HepG2 (cell line): ENCODE data around the gene RAC3. TPM values are rescaled to one million over a fixed set of nuclear protein-coding genes. Genes with fewer than 3 reads are reported as not detected.

ENCODE experiments used
- FOXK1 ChIP-seq: sonication (generic); formaldehyde crosslinking; IDR thresholded peaks from 2 replicates; pipeline ENCODE4 v1.4.0; 2020; ENCODE audit warnings: low read depth, missing genetic modification reagents, borderline replicate concordance
- FOXP1 ChIP-seq, 2 experiments: fragments of 450-650 bp in 1 of 2; IDR thresholded peaks; 2 replicates each; pipeline ENCODE4 v1.6.1; 2017 to 2018; ENCODE audit warnings: antibody characterized with exemption in 1 of 2
- HOXA3 ChIP-seq: sonication (generic); formaldehyde crosslinking; IDR thresholded peaks from 2 replicates; pipeline ENCODE4 v1.5.0; 2020; ENCODE audit warnings: missing genetic modification reagents
- HOXA9 ChIP-seq: sonication (generic); formaldehyde crosslinking; IDR thresholded peaks from 2 replicates; pipeline ENCODE4 v1.8.1; 2022; ENCODE audit warnings: missing genetic modification reagents, mild to moderate bottlenecking, moderate library complexity, borderline replicate concordance
- LCORL ChIP-seq, 2 experiments: fragments of 450-650 bp in 1 of 2; sonication (generic) in 1 of 2; formaldehyde crosslinking in 1 of 2; IDR thresholded peaks; 2 replicates each; pipeline versions ENCODE4 v1.5.0 to v1.6.1; 2017 to 2020; ENCODE audit warnings: antibody characterized with exemption in 1 of 2, missing genetic modification reagents in 1 of 2
- MBD4 ChIP-seq: IDR thresholded peaks from 2 replicates; pipeline ENCODE4 v1.6.1; 2012; ENCODE audit warnings: low read length, inconsistent platforms, borderline replicate concordance
- MZF1 ChIP-seq: sonication (generic); formaldehyde crosslinking; IDR thresholded peaks from 2 replicates; pipeline ENCODE4 v1.8.1; 2023; ENCODE audit warnings: mild to moderate bottlenecking, missing genetic modification reagents, borderline replicate concordance
- NR2F1 ChIP-seq, 2 experiments: fragments of 450-650 bp in 1 of 2; formaldehyde crosslinking in 1 of 2; IDR thresholded peaks; 2 replicates each; pipeline versions ENCODE4 v1.5.0 to v1.6.1; 2016 to 2020; ENCODE audit warnings: mild to moderate bottlenecking in 1 of 2, missing compliant biosample characterization in 1 of 2, missing genetic modification reagents in 1 of 2, moderate library complexity in 1 of 2
- RBAK ChIP-seq: sonication (generic); formaldehyde crosslinking; IDR thresholded peaks from 2 replicates; pipeline ENCODE4 v1.5.1; 2020; ENCODE audit warnings: mild to moderate bottlenecking, missing genetic modification reagents
- XBP1 ChIP-seq: sonication (generic); formaldehyde crosslinking; IDR thresholded peaks from 2 replicates; pipeline ENCODE4 v1.5.0; 2020; ENCODE audit warnings: missing genetic modification reagents
- ZNF792 ChIP-seq: IDR thresholded peaks from 2 replicates; pipeline ENCODE4 v1.6.1; 2016
- polyA plus RNA-seq, 8 experiments: library from polyadenylated mRNA; depleted of rRNA in 3 of 8; stranded (reverse) in 7 of 8; unstranded in 1 of 8; fragments of >200 nt; fragmentation: Illumina TruSeq in 4 of 8; extraction: Trizol in 4 of 8; gene quantifications; 2 replicates each; pipeline versions ENCODE4 v1.2.1 to v1.2.3, GENCODE V29; 2011 to 2016; ENCODE audit warnings: low read depth in 4 of 8, missing spikeins in 1 of 8, mixed read lengths in 1 of 8; ENCODE audit not compliant: insufficient read depth in 1 of 8
- total RNA-seq, 5 experiments: library from RNA; depleted of rRNA; stranded (reverse); fragments of >200 nt; fragmentation: Illumina TruSeq; extraction: Trizol; gene quantifications; 2 replicates each; pipeline ENCODE4 v1.2.3, GENCODE V29; 2016; ENCODE audit warnings: low read depth in 1 of 5
- TF ChIP-seq, protein P1 (sequence below): sonication (generic); formaldehyde crosslinking; IDR thresholded peaks from 2 replicates; pipeline ENCODE4 v1.5.0; 2020; ENCODE audit warnings: mild to moderate bottlenecking, missing genetic modification reagents, borderline replicate concordance
- TF ChIP-seq, protein P2 (sequence below): IDR thresholded peaks from 2 replicates; pipeline ENCODE4 v1.6.1; 2016
- TF ChIP-seq, protein P3 (sequence below): conservative IDR thresholded peaks from 2 replicates; pipeline ENCODE4 v1.6.1; 2018; ENCODE audit warnings: missing genetic modification reagents
- TF ChIP-seq, protein P4 (sequence below): sonication (generic); formaldehyde crosslinking; IDR thresholded peaks from 2 replicates; pipeline ENCODE4 v1.4.0; 2020; ENCODE audit warnings: mild to moderate bottlenecking, low read depth, missing genetic modification reagents
- TF ChIP-seq, protein P5 (sequence below), 2 experiments: sonication (generic) in 1 of 2; formaldehyde crosslinking in 1 of 2; IDR thresholded peaks; 2 replicates each; pipeline versions ENCODE4 v1.5.1 to v1.6.1; 2011 to 2020; ENCODE audit warnings: borderline replicate concordance in 1 of 2, low read depth in 1 of 2, low read length in 1 of 2, mild to moderate bottlenecking in 1 of 2, missing genetic modification reagents in 1 of 2, moderate library complexity in 1 of 2

Gene RAC3
- total and polyA plus RNA-seq, 2 of the 13 experiments (the other 11 are each of a cell fraction or from before 2014, with no cell fraction given): 10.5 to 21.3 TPM

DNA sequence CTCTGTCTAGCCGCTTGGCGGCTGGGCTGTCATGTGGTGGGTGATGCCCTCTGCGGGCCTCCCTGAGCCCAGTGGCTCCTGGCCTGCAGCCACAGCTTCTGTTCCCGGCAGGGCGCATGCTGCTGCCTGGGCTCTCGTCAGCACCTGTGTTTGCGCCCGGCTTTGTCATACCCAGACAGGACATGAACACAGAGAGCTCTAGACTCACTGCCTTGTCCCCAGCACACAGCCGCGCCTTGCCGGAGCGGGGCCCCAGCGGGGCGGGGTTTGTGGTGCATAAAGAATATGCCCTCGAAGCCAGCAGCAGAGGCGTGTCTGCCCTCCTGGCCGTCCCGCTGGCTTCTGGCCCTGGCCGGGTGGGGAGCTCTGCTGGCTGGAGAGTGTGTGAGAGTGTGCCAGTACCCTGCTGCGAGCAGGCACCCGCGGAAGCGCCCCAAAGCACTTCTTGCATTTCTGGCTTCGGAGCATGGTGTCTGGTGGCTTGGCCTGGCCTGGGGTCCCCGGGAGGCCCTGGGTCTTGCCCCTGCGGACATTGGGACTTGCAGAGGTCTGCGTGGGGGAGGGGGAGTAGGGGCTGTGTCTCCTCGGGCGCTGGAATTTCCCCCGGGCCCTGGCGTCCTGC lies 39.7 kb upstream of the RAC3 start (continued):
- TF ChIP-seq, protein P1, sequence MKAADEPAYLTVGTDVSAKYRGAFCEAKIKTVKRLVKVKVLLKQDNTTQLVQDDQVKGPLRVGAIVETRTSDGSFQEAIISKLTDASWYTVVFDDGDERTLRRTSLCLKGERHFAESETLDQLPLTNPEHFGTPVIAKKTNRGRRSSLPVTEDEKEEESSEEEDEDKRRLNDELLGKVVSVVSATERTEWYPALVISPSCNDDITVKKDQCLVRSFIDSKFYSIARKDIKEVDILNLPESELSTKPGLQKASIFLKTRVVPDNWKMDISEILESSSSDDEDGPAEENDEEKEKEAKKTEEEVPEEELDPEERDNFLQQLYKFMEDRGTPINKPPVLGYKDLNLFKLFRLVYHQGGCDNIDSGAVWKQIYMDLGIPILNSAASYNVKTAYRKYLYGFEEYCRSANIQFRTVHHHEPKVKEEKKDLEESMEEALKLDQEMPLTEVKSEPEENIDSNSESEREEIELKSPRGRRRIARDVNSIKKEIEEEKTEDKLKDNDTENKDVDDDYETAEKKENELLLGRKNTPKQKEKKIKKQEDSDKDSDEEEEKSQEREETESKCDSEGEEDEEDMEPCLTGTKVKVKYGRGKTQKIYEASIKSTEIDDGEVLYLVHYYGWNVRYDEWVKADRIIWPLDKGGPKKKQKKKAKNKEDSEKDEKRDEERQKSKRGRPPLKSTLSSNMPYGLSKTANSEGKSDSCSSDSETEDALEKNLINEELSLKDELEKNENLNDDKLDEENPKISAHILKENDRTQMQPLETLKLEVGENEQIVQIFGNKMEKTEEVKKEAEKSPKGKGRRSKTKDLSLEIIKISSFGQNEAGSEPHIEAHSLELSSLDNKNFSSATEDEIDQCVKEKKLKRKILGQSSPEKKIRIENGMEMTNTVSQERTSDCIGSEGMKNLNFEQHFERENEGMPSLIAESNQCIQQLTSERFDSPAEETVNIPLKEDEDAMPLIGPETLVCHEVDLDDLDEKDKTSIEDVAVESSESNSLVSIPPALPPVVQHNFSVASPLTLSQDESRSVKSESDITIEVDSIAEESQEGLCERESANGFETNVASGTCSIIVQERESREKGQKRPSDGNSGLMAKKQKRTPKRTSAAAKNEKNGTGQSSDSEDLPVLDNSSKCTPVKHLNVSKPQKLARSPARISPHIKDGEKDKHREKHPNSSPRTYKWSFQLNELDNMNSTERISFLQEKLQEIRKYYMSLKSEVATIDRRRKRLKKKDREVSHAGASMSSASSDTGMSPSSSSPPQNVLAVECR: peak; percentile 87
- TF ChIP-seq, protein P2, sequence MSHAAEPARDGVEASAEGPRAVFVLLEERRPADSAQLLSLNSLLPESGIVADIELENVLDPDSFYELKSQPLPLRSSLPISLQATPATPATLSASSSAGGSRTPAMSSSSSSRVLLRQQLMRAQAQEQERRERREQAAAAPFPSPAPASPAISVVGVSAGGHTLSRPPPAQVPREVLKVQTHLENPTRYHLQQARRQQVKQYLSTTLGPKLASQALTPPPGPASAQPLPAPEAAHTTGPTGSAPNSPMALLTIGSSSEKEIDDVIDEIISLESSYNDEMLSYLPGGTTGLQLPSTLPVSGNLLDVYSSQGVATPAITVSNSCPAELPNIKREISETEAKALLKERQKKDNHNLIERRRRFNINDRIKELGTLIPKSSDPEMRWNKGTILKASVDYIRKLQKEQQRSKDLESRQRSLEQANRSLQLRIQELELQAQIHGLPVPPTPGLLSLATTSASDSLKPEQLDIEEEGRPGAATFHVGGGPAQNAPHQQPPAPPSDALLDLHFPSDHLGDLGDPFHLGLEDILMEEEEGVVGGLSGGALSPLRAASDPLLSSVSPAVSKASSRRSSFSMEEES: peak; percentile 89
- peak; percentile 82 for TF ChIP-seq HOXA3 (CRISPR knock-in tag)
- TF ChIP-seq FOXK1 (CRISPR knock-in tag): peak; percentile 83
- TF ChIP-seq, protein P3, sequence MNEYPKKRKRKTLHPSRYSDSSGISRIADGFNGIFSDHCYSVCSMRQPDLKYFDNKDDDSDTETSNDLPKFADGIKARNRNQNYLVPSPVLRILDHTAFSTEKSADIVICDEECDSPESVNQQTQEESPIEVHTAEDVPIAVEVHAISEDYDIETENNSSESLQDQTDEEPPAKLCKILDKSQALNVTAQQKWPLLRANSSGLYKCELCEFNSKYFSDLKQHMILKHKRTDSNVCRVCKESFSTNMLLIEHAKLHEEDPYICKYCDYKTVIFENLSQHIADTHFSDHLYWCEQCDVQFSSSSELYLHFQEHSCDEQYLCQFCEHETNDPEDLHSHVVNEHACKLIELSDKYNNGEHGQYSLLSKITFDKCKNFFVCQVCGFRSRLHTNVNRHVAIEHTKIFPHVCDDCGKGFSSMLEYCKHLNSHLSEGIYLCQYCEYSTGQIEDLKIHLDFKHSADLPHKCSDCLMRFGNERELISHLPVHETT (CRISPR knock-in tag): no peak; the same call in none of the 2 replicates
- peak in 1 of 2 experiments; percentile 49; a peak in 1 of 4 replicates for TF ChIP-seq NR2F1 (CRISPR knock-in tag; IDR thresholded peaks at IDR 0.05)
- no peak for TF ChIP-seq LCORL (IDR thresholded peaks at IDR 0.05)
- TF ChIP-seq LCORL (CRISPR knock-in tag; IDR thresholded peaks at IDR 0.05): peak; percentile 76
- TF ChIP-seq ZNF792 (CRISPR knock-in tag): peak; percentile 96
- no peak for TF ChIP-seq MZF1 (CRISPR knock-in tag)
- no peak for TF ChIP-seq FOXP1 (IDR thresholded peaks at IDR 0.05)
- peak; percentile 56; the same call in 1 of the 2 replicates for TF ChIP-seq FOXP1 (CRISPR knock-in tag; IDR thresholded peaks at IDR 0.05)
- no peak for TF ChIP-seq RBAK
- TF ChIP-seq XBP1 (CRISPR knock-in tag): peak; percentile 71; the same call in 1 of the 2 replicates
- TF ChIP-seq, protein P4, sequence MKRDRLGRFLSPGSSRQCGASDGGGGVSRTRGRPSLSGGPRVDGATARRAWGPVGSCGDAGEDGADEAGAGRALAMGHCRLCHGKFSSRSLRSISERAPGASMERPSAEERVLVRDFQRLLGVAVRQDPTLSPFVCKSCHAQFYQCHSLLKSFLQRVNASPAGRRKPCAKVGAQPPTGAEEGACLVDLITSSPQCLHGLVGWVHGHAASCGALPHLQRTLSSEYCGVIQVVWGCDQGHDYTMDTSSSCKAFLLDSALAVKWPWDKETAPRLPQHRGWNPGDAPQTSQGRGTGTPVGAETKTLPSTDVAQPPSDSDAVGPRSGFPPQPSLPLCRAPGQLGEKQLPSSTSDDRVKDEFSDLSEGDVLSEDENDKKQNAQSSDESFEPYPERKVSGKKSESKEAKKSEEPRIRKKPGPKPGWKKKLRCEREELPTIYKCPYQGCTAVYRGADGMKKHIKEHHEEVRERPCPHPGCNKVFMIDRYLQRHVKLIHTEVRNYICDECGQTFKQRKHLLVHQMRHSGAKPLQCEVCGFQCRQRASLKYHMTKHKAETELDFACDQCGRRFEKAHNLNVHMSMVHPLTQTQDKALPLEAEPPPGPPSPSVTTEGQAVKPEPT: peak; percentile 97
- peak; percentile 84; the same call in 1 of the 2 replicates for TF ChIP-seq HOXA9 (CRISPR knock-in tag)
- TF ChIP-seq, protein P5, sequence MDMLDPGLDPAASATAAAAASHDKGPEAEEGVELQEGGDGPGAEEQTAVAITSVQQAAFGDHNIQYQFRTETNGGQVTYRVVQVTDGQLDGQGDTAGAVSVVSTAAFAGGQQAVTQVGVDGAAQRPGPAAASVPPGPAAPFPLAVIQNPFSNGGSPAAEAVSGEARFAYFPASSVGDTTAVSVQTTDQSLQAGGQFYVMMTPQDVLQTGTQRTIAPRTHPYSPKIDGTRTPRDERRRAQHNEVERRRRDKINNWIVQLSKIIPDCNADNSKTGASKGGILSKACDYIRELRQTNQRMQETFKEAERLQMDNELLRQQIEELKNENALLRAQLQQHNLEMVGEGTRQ (IDR thresholded peaks at IDR 0.05; ENCODE audit: low read depth, low read length): peak; percentile 66
- TF ChIP-seq, protein P5 (CRISPR knock-in tag; IDR thresholded peaks at IDR 0.05; ENCODE audit: borderline replicate concordance): no peak; the same call in 1 of the 2 replicates
- no peak for TF ChIP-seq MBD4
